T-helper 2 cell treated with Interferon-gamma antibody and Interleukin-4, amounts not matched to agents 5 μg/mL and 100 μg/mL, for 36 hours (primary cell): Measurements from ENCODE around the gene TLN1.
A peak's percentile ranks its signal among the peaks of the same experiment; 100 is the strongest.

Source experiments
- DNase-seq: peaks from one replicate; pipeline ENCODE4 v3.0.0; 2021; ENCODE audit warnings: low spot score
- H3K27ac Mint-ChIP-seq: one replicate; pipeline ENCODE4 v1.8.0; 2021; ENCODE audit warnings: mild to moderate bottlenecking, mixed read lengths
- H3K27me3 Mint-ChIP-seq: one replicate; pipeline ENCODE4 v1.8.0; 2021; ENCODE audit warnings: low read depth, mixed read lengths
- H3K36me3 Mint-ChIP-seq: one replicate; pipeline ENCODE4 v1.8.0; 2021; ENCODE audit warnings: low read depth, mixed read lengths
- H3K4me1 Mint-ChIP-seq: one replicate; pipeline ENCODE4 v1.8.0; 2021; ENCODE audit warnings: low read depth, mixed read lengths
- H3K4me3 Mint-ChIP-seq: one replicate; pipeline ENCODE4 v1.8.0; 2022; ENCODE audit warnings: mild to moderate bottlenecking, moderate library complexity, mixed read lengths
- H3K9me3 Mint-ChIP-seq: one replicate; pipeline ENCODE4 v1.8.0; 2021; ENCODE audit warnings: mixed read lengths

The TLN1 gene, protein sequence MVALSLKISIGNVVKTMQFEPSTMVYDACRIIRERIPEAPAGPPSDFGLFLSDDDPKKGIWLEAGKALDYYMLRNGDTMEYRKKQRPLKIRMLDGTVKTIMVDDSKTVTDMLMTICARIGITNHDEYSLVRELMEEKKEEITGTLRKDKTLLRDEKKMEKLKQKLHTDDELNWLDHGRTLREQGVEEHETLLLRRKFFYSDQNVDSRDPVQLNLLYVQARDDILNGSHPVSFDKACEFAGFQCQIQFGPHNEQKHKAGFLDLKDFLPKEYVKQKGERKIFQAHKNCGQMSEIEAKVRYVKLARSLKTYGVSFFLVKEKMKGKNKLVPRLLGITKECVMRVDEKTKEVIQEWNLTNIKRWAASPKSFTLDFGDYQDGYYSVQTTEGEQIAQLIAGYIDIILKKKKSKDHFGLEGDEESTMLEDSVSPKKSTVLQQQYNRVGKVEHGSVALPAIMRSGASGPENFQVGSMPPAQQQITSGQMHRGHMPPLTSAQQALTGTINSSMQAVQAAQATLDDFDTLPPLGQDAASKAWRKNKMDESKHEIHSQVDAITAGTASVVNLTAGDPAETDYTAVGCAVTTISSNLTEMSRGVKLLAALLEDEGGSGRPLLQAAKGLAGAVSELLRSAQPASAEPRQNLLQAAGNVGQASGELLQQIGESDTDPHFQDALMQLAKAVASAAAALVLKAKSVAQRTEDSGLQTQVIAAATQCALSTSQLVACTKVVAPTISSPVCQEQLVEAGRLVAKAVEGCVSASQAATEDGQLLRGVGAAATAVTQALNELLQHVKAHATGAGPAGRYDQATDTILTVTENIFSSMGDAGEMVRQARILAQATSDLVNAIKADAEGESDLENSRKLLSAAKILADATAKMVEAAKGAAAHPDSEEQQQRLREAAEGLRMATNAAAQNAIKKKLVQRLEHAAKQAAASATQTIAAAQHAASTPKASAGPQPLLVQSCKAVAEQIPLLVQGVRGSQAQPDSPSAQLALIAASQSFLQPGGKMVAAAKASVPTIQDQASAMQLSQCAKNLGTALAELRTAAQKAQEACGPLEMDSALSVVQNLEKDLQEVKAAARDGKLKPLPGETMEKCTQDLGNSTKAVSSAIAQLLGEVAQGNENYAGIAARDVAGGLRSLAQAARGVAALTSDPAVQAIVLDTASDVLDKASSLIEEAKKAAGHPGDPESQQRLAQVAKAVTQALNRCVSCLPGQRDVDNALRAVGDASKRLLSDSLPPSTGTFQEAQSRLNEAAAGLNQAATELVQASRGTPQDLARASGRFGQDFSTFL (N-terminal part only)

GRCh38 chr9:35732185-35732799 lies at the start of gene TLN1, which contains the start of gene CREB3:
Gene TLN1, minus strand, starts transcription at chr9:35732195. Its CDS starts 6,501 bp downstream, at chr9:35725694.
Gene CREB3, plus strand, starts transcription at chr9:35732666. Its CDS starts 107 bp downstream, at chr9:35732773.
- Mint-ChIP-seq H3K4me1 (peaks cover 13% of the 10 kb centered on the region), H3K4me3 (peak within 1 kb of the TSS; percentile 89), H3K27ac (peak within 1 kb of the TSS; percentile 89), H3K27me3 (no peaks in the 10 kb centered on the region), H3K9me3 (no peaks in the 10 kb centered on the region), H3K36me3 (peaks cover 17% of the 10 kb centered on the region)
- DNase-seq, result peak; percentile 98

- no peaks in the 10 kb centered on the region for H3K9me3 Mint-ChIP-seq
- no peaks in the 10 kb centered on the region for H3K4me1 Mint-ChIP-seq
- no peaks in the 10 kb centered on the region for H3K27me3 Mint-ChIP-seq
- peaks cover 21% of the 10 kb centered on the region for H3K36me3 Mint-ChIP-seq
- no peak overlapping the region for H3K4me3 Mint-ChIP-seq
- DNase-seq, result no peak
- no peak overlapping the region for H3K27ac Mint-ChIP-seq
Observed at GRCh38 chr9:35781066-35781465, 49.1 kb upstream of the TLN1 start.

DNA sequence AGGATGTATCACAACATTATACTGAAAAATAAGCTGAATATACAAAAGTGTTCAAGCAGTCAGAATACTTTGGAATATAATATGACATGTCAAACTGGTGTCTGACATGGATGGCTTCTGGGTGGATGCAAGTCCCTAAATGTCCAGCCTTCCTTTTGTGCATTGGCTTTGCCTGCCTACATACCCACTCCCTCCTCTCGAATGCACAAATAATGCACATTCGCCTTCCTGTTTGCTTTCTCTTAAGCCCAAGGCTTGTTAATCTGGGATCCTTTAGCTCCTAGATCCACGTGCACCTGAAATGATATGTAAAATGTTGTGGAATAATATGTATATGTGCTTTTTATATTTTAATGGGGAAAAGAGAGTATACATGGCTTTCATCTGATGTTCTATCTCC lies 46.5 kb upstream of the TLN1 start:
- no peaks in the 10 kb centered on the region for H3K9me3 Mint-ChIP-seq
- H3K4me3 Mint-ChIP-seq, result no peak overlapping the region
- no peak overlapping the region for H3K27ac Mint-ChIP-seq
- no peaks in the 10 kb centered on the region for H3K27me3 Mint-ChIP-seq
- DNase-seq, result no peak
- no peaks in the 10 kb centered on the region for H3K4me1 Mint-ChIP-seq
- peaks cover 10% of the 10 kb centered on the region for H3K36me3 Mint-ChIP-seq

DNA sequence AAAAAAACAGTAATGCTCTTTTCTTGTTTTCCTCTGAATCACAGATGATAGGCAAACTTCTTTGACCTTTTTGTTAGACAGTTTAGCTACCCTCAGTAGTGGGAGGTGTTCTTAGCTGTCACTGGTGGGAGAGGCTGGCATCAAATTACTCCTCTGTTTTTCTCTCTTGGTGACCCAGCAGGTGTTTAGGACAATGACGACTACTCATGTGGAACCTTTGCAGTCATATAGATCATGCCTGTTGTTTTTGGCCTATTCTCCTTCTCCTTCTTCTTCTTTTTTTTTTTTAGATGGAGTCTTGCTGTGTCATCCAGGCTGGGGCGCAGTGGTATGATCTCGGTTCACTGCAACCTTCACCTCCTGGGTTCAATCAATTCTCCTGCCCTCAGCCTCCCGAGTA lies 44.0 kb upstream of the TLN1 start:
- no peak overlapping the region for H3K27ac Mint-ChIP-seq
- H3K4me1 Mint-ChIP-seq, result no peaks in the 10 kb centered on the region
- H3K27me3 Mint-ChIP-seq, result no peaks in the 10 kb centered on the region
- H3K36me3 Mint-ChIP-seq, result peaks cover 7% of the 10 kb centered on the region
- H3K9me3 Mint-ChIP-seq, result no peaks in the 10 kb centered on the region
- no peak for DNase-seq
- H3K4me3 Mint-ChIP-seq, result no peak overlapping the region

DNA sequence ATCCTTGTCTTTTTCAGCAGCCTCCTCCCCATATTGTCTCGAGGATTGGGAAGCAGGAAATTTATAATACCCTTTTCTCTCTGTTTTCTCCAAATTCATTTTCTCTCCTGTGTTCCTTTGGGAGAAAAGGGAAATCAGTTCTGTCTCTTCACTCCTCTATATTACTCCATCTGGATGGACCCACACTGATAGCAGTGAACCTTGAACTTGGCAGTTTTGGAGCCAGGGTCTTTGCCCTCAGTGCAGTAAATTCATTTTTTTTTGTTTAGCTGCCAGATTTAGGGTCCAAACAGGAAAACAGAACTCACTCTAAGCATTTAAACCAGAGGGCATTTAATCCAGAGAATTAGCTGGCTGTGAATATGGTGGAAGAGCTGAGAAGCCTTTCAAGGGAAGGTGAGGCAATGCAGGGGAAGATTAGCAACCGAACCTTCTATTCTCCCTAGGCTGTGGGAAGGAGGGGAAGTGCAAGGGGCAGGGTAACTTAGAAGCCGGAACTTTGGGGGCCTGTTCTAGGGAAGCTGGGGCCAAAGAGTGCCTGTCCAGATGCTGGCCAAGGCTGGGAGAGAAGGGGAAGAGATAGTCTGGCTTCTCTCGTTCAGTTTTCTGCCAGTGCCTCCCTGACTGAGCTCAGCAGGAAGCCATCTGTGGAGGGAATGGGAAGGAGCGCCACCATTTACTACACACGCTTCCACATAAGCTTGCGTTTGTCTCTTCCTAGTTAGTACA lies 43.1 kb upstream of the TLN1 start:
- H3K27ac Mint-ChIP-seq, result no peak overlapping the region
- no peak overlapping the region for H3K4me3 Mint-ChIP-seq
- H3K27me3 Mint-ChIP-seq, result no peaks in the 10 kb centered on the region
- DNase-seq, result no peak
- H3K36me3 Mint-ChIP-seq, result peaks cover 2% of the 10 kb centered on the region
- H3K4me1 Mint-ChIP-seq, result no peaks in the 10 kb centered on the region
- H3K9me3 Mint-ChIP-seq, result no peaks in the 10 kb centered on the region

DNA sequence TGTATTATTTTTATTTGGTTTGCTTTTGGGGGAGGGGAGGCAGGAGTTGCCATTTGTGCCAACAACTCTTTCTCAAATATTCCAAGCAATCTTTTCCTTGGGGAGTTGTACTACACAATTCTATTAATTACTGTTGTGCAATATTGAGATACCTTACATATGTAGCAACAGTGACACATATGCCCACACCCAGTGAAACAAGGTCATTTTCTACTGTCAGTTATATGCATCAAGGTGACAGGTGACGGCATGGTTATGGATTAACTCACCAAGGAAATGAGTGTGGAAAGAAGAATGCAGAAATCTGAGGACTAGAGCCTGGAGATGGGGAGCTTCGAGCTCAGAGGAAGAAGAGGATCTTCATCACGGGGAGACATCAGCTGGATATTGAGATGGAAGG lies 39.9 kb upstream of the TLN1 start:
- H3K4me3 Mint-ChIP-seq, result no peak overlapping the region
- H3K36me3 Mint-ChIP-seq, result no peaks in the 10 kb centered on the region
- H3K4me1 Mint-ChIP-seq, result no peaks in the 10 kb centered on the region
- H3K27ac Mint-ChIP-seq, result no peak overlapping the region
- H3K9me3 Mint-ChIP-seq, result no peaks in the 10 kb centered on the region
- H3K27me3 Mint-ChIP-seq, result no peaks in the 10 kb centered on the region
- DNase-seq, result no peak

- no peak overlapping the region for H3K27ac Mint-ChIP-seq
- no peaks in the 10 kb centered on the region for H3K27me3 Mint-ChIP-seq
- H3K36me3 Mint-ChIP-seq, result no peaks in the 10 kb centered on the region
- H3K4me1 Mint-ChIP-seq, result no peaks in the 10 kb centered on the region
- no peaks in the 10 kb centered on the region for H3K9me3 Mint-ChIP-seq
- no peak overlapping the region for H3K4me3 Mint-ChIP-seq
- no peak for DNase-seq
Observed at GRCh38 chr9:35771534-35771933, 39.5 kb upstream of the TLN1 start.

DNA sequence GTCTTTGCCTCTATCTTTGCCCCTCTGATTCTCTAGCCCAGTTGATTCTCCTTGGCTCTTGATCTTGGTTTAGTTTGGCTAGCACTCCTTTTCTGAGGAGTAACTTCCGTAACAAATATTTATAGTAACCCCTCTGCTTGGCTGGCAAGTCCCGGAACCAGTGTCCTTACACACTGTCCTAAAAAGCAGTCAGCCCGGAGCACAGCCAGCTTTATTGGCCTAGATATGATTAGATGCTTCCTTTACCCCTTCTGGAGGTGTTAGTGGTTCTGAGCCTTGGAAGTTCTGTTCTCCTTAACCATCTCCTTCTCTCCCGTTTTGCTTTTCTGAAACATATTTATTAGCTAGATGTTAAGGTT lies 39.1 kb upstream of the TLN1 start:
- Mint-ChIP-seq H3K4me3 (no peak overlapping the region), H3K27ac (no peak overlapping the region), H3K4me1 (no peaks in the 10 kb centered on the region), H3K27me3 (no peaks in the 10 kb centered on the region), H3K9me3 (no peaks in the 10 kb centered on the region), H3K36me3 (no peaks in the 10 kb centered on the region)
- DNase-seq, result no peak

- Mint-ChIP-seq H3K9me3 (no peaks in the 10 kb centered on the region), H3K36me3 (no peaks in the 10 kb centered on the region), H3K27me3 (no peaks in the 10 kb centered on the region), H3K27ac (no peak overlapping the region), H3K4me1 (no peaks in the 10 kb centered on the region), H3K4me3 (no peak overlapping the region)
- no peak for DNase-seq
Observed at GRCh38 chr9:35769763-35770162, 37.8 kb upstream of the TLN1 start.

DNA sequence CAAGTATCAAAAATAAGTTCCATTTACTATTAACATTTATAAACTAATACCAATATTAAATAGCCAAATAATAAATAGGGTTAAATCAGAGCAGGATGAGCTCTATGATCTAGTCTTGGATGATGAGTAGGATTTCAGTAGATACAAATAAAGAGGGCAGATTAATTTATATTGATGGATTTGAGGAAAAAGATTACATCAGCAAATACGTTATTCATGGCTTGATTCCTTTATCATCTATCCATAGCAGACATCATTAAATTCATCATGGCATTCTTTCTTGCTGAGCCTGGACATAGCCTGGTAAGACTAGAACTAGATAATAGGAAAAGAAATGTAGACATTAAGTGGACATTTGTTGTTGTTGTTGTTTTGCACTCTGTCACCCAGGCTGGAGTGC lies 35.5 kb upstream of the TLN1 start:
- no peaks in the 10 kb centered on the region for H3K4me1 Mint-ChIP-seq
- DNase-seq, result no peak
- no peaks in the 10 kb centered on the region for H3K36me3 Mint-ChIP-seq
- no peak overlapping the region for H3K4me3 Mint-ChIP-seq
- no peaks in the 10 kb centered on the region for H3K27me3 Mint-ChIP-seq
- H3K9me3 Mint-ChIP-seq, result no peaks in the 10 kb centered on the region
- no peak overlapping the region for H3K27ac Mint-ChIP-seq

- H3K4me3 Mint-ChIP-seq, result no peak overlapping the region
- H3K27ac Mint-ChIP-seq, result no peak overlapping the region
- no peaks in the 10 kb centered on the region for H3K27me3 Mint-ChIP-seq
- no peak for DNase-seq
- no peaks in the 10 kb centered on the region for H3K4me1 Mint-ChIP-seq
- no peaks in the 10 kb centered on the region for H3K36me3 Mint-ChIP-seq
- H3K9me3 Mint-ChIP-seq, result no peaks in the 10 kb centered on the region
Observed at GRCh38 chr9:35766997-35767396, 35.0 kb upstream of the TLN1 start.

DNA sequence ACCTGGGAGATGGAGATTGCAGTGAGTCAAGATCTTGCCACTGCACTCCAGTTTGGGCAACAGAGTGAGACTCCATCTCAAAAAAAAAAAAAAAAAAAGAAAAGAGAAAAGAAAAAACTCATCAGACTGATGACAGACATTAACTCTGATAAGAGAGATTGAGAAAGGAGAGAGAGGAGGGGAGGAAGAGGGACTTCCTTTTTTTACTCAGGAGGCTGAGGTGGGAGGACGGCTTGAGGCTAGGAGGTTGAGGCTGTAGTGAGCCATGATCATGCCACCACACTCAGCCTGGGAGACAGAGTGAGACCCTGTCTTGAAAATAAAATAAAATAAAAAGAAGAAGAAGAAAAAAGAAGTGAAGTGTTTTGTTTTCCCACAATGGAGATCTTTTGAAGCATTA lies 31.8 kb upstream of the TLN1 start:
- Mint-ChIP-seq H3K27ac (no peak overlapping the region), H3K4me1 (peaks cover 12% of the 10 kb centered on the region), H3K27me3 (no peaks in the 10 kb centered on the region), H3K4me3 (no peak overlapping the region), H3K36me3 (peaks cover 6% of the 10 kb centered on the region), H3K9me3 (no peaks in the 10 kb centered on the region)
- no peak for DNase-seq

DNA sequence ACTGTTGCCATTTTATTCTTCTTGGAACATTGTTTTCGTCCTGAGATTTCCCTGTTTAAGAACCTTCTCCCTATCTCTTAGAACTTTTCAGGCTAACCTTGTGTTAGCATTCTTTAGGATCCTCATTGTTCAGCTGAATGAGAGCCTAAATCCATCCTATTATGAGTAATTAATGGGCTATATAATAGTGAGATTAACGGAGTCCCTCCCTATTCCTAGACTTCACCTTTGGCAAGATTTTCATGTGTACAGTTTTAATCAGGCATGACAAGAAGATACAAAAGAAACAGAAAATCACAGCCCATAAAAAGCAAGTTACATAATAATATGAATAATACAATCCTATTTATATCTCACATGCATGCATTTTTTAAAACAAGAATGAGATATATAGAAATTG lies 31.2 kb upstream of the TLN1 start:
- DNase-seq, result no peak
- Mint-ChIP-seq H3K27me3 (no peaks in the 10 kb centered on the region), H3K36me3 (peaks cover 6% of the 10 kb centered on the region), H3K4me1 (peaks cover 17% of the 10 kb centered on the region), H3K9me3 (no peaks in the 10 kb centered on the region), H3K27ac (no peak overlapping the region), H3K4me3 (no peak overlapping the region)
